ENCODE measurements around the gene LBH.
"Not testable (repeated sequence)": the region's sequence is repeated elsewhere in the genome, so short reads cannot be mapped to it uniquely, and the experiment has no call there.

The LBH gene

DNA sequence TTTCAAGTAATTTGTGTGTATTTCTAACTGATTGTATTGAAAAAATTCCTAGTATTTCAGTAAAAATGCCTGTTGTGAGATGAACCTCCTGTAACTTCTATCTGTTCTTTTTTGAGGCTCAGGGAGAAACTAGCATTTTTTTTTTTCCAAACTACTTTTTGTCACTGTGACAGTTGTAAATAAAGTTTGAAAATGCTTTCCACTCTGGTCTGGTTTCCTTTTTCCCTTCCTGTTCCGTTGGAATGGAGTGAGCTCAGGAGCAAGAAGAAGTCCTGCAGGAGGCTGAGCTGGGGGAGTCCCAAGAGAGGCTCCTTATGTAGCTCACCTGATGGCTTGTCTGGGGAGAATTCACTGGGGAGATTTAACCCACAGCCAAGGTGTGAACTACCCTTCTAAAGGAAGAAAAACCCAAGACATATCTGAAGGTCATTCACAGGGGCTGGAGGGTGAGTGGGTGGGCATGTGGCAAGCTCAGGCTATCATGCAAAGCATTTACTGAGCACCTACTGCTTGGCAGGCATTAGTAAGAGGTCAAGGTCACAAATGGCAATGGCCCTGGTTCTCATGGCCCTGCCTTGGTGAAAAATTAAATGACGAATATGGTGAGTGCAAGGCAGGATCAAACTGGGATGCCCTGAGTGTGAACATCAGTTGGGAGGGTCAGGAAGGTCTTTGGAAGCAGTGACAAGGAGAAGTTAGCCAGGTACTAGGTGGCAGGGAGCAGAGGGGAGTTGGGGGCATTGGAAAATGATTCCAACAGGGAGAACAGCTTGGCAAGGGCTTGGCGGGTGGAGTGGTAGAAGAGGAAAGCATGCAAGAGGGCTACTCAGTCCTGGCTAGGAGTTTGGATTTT is 28.7 kb downstream of the LBH start:
- DNase-seq, result no peak

GRCh38 chr2:30260941-30261340 is 29.6 kb downstream of the LBH start:
- no peak for DNase-seq

DNA sequence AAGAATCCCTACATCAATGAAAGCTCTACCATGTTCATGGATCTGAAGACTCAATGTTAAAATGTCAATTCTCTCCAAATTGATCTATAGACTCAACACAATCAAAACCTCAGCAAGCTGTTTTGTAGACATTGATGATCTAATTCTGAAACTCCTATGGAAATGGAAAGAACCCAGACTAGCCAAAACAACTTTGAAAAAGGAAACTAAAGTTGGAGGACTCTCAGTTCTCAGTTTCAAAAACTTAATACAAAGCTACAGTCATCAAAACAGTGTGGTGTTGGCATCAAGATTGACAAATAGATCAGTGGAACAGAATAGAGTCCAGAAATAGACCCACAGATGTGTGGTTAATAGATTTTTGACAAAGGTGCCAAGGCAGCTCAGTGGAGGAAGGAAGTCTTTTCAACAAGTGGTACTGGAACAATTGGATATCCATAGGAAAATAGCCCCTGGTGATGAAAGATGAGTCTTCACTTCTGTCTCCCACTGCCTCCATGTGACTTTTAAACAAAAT is 30.4 kb downstream of the LBH start:
- no peak for DNase-seq

GRCh38 chr2:30262716-30263309 is 31.5 kb downstream of the LBH start:
- DNase-seq, result no peak

DNA sequence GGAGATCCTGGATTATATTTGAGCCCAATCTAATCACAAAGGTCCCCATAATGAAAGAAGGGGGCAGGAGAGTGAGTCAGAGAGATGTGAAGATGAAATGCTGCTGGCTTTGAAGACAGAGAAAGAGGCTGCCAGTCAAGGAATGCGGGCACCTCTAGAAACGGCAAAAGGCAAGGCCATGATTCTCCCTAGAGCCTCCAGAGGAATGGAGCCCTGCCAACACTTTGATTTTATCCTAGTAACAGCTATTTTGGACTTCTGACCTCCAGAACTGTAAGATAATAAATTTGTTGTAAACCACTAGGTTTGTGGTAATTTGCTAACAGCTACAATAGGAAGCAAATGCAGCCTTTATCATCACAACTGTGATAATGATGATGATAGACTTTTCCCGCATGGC is 32.9 kb downstream of the LBH start:
- no peak for DNase-seq

- peak; percentile 42 for DNase-seq
Measured at GRCh38 chr2:30265052-30266015, 34.0 kb downstream of the LBH start.

DNA sequence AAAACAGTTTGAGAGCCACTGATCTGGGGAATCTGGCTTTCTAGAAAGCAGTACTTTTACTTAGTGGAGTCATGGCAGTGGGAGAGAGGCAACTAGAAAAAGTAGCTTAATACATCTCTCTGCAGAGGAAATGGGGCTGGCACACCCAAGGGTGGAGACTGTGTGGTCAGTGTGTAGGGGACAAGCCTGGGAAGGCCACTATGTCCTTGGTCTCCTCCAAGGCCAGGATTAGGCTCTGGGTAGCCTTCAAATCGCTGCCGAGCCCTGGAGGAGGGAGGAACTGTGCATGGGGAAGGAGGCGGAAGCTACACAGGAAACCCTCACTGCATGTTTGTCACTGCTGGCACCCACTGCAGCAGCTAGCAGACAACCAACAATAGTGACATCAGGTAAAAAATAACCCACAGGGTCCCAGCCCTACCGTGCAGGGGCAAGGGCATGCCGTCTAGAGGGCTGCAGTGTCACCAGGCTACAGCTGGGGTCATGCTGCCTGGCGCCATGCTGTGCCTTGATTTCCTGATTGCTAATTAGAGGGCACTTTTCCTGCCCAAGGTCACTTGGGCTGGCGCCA is 34.8 kb downstream of the LBH start:
- DNase-seq, result no peak

DNA sequence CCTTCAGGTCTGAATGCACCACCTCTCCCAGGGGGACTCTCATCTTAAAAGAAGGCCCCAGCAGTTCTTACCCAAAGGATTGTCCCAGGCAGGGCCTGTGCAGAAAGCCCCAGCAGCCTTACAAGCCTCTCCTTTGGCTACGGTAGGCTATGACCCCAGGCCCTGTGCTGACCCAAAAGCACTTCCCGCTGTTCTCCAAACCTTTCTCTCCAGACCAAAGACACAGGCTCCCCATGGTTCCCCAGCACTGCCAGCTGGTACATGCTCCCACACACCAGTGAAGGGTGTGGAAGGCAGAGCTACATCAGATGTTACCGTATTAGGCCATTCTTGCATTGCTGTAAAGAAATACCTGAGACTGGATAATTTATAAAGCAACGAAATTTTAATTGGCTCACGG is 35.4 kb downstream of the LBH start:
- DNase-seq, result no peak

DNA sequence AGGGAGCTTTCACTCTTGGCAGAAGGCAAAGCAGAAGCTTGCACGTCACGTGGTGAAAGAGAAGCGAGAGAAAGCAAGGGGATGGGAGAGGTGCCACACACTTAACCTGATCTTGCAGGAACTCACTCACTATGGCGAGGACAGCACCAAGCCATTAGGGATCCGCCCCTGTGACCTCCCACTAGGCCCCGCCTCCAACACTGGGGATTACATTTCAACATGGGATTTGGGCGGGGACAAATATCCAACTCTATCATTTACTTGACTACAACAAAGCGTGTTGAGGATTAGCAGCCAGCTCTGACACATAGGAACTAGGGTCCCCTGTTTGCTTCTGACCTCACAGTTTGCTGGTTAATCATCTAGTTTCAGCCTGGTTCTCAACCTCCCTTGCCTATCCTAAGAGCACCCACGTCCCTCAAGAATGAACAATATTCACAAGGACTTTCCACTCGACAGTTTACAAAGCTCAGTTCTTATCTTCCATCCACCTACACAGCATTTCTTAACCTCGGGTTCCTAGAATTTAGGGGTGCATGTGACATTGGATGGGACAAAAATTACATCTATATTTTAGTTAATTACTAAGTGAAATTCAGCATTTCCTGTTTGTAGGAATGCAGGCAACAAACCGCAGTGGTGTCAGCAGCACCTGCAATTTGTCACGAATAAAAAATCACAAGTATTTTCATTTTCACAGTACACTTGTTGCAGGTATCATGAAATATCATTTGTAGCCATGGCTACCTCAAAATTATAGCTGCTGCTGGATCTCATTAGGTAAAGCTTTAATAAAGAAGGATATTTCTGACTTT is 36.0 kb downstream of the LBH start:
- no peak for DNase-seq

DNA sequence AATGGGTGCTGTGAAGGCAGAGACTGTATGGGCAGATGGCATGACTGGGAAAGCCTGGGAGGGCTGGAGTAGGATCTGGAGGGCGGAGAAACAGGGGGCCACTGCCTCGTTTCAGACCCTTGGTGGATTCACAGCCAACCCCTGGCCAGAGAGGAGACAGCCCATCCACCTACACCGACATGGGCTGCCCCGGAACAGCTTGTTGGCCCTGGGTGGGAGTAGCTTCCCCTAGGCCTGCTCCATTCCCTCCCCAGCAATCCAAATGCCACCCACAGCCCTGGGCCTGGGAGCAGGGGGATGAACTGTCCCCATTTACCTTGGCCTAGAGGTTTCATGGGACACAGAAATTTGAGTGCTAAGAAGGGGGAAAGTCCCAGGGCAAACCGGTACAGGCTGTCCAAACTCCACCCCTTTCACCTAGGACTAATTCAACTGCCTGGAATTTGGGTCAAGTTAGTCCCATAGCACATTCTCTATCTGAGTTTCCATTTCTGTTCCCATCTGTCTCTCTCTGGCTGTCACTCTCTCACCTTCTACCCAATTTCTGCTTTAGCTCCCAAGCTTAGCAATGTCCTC is 37.0 kb downstream of the LBH start:
- DNase-seq, result no peak

DNA sequence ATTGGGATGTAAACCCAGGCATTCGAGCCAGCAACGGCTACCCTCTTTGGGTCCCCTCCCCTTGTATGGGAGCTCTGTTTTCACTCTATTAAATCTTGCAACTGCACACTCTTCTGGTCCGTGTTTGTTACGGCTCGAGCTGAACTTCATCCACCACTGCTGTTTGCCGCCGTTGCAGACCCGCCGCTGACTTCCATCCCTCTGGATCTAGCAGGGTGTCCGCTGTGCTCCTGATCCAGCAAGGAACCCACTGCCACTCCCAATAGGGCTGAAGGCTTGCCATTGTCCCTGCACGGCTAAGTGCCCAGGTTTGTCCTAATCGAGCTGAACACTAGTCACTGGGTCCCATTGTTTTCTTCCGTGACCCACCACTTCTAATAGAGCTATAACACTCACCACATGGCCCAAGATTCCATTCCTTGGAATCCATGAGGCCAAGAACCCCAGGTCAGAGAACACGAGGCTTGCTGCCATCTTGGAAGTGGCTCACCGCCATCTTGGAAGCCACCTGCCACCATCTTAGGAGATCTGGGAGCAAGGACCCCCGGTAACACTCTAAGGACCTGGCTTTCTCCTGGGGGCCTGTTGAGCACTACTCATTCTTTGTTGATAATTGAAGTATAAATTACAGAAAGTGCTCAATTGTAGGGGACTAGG is 37.9 kb downstream of the LBH start:
- not testable (repeated sequence) for DNase-seq

GRCh38 chr2:30269771-30270145 is 38.4 kb downstream of the LBH start:
- no peak for DNase-seq

- DNase-seq, result no peak
Measured at GRCh38 chr2:30270166-30270565, 38.8 kb downstream of the LBH start.

DNA sequence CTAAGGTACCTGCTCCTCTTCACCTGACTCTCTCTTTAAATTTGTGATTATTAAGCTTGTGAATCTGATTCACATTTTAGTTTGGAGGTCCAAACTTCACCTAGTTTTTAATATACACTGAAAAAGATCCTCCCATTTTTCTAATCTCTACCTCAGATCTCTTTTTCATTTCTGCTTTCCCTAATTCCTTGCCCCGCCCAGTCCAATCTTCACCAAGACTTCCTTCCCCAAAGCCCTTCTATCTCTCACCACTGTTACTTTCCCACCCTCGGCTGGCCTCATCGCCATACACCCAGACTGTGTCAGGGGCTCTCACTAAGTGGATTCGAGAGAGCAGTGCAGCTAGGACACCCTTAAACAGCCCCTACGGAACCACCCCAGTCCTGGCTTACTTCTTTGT is 40.0 kb downstream of the LBH start:
- DNase-seq, result no peak

DNA sequence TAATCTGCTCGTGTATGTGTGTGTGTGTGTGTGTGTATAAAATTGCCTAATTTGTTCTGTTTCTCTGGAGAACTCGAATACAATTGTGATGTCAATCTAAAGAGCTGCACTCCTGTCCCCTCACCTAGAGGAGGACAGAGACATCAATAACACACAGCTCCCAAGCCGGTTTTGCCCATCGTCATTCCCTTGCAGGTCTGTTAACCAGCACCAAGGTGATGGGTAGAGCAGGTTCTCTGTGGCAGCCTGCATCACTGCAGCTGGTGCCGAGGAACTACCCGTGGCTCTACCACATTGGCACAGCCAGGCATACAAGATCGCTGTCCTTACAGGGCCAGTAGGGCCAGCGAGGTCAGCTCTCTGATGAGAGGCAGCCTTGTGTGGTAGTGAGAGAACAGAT is 41.0 kb downstream of the LBH start:
- no peak for DNase-seq

GRCh38 chr2:30272761-30273573 is 41.6 kb downstream of the LBH start:
- DNase-seq, result peak; percentile 82

GRCh38 chr2:30273574-30273929 is 42.2 kb downstream of the LBH start:
- DNase-seq, result no peak

DNA sequence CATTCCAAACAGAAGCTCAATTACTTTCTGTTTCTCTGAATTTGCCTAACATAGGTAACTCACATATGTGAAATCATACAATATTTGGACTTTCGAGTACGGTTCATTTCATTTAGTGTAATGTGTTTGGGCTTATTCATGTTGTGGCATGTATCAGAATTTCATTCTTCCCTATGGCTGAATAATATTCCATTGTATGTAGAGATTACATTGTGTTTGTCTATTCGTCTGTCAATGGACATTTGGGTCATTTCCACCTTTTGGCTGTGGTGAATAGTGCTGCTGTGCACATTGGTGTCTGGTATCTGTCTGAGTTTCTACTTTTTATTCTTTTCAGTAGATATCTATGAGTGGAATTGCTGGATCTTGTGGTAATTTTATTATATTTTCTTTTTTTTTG is 43.9 kb downstream of the LBH start:
- no peak for DNase-seq

DNA sequence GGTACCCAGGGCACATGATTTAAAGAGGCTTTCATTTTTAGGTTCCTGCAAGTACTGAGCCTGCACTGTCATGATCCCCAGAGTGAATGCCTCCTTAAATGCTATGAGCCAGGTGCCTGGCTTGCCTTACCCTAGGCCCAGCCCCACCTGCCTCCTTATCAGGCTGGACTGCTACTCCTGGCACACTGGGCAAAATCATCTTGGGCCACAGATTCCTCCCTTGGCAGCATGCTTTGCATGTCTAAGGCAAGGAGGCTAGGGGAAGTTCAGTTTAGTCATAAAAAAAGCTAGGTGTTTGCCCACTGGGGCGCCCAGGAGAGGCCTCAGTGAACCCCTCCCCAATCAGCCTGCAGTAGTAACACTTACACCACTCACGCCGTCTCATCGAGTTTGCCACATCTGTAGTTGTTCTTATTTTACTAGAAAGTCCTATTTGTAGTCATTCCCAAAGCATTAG is 45.1 kb downstream of the LBH start:
- DNase-seq, result no peak

GRCh38 chr2:30277582-30277981 is 46.2 kb downstream of the LBH start:
- no peak for DNase-seq
